Esophagus squamous epithelium (tissue), 5 donors: ENCODE data around the gene LGI4. TPM values are rescaled to one million over a fixed set of nuclear protein-coding genes. Genes with fewer than 3 reads are reported as not detected.
"Not testable (repeated sequence)": the region's sequence is repeated elsewhere in the genome, so short reads cannot be mapped to it uniquely, and the experiment has no call there.

ENCODE experiments used
- DNase-seq: peaks from one replicate; lab custom pipeline; 2025; lab: John Stamatoyannopoulos, UW
- H3K27ac ChIP-seq, 4 donors: fragments of 200-600 bp; sonication (generic); one replicate each; pipeline ENCODE4 v1.5.1; 2016 to 2019; ENCODE audit warnings: mild to moderate bottlenecking in 1 of 4
- H3K27me3 ChIP-seq, 4 donors: fragments of 200-600 bp; sonication (generic); 1 replicate in 3 of 4; 2 replicates in 1 of 4; pipeline versions ENCODE4 v1.5.1 to v1.6.0; 2017 to 2021; ENCODE audit warnings: antibody characterized with exemption in 1 of 4
- H3K36me3 ChIP-seq, 3 donors: fragments of 200-600 bp; sonication (generic); one replicate each; pipeline ENCODE4 v1.5.1; 2016 to 2019
- H3K4me1 ChIP-seq, 3 donors: fragments of 200-600 bp; sonication (generic); one replicate each; pipeline ENCODE4 v1.5.1; 2017 to 2019
- H3K4me3 ChIP-seq, 4 donors: fragments of 200-600 bp; sonication (generic); 1 replicate in 3 of 4; 2 replicates in 1 of 4; pipeline ENCODE4 v1.5.1; 2016 to 2019; ENCODE audit warnings: mild to moderate bottlenecking in 2 of 4, moderate library complexity in 1 of 4
- H3K9me3 ChIP-seq, 3 donors: fragments of 200-600 bp; sonication (generic); one replicate each; pipeline ENCODE4 v1.5.1; 2016 to 2019
- CTCF ChIP-seq, 6 experiments: fragments of 450-650 bp in 4 of 6; fragments of 200-600 bp in 2 of 6; sonication (generic) in 2 of 6; IDR thresholded peaks; one replicate each; pipeline ENCODE4 v1.5.1; 2016 to 2019; ENCODE audit warnings: antibody characterized with exemption in 6 of 6, mild to moderate bottlenecking in 4 of 6, moderate library complexity in 4 of 6
- POLR2A ChIP-seq, 4 donors: fragments of 450-650 bp; IDR thresholded peaks; one replicate each; pipeline ENCODE4 v1.6.1; 2017; ENCODE audit warnings: antibody characterized with exemption in 4 of 4, mild to moderate bottlenecking in 4 of 4, moderate library complexity in 3 of 4
- WGBS, 2 donors: methylation state at CpG; one replicate each; pipeline ENCODE4 v1.1.5; 2018; 5-methylcytosine and 5-hydroxymethylcytosine counted together
- intact Hi-C: fragments of 100-400 bp; cut with DNase I; formaldehyde crosslinking; loops from one replicate; pipeline ENCODE4 v1.15.0; 2022
- total RNA-seq, 4 donors: library from RNA; depleted of rRNA; stranded (reverse); fragments of >200 nt; gene quantifications; one replicate each; pipeline ENCODE4 v1.1.0, GENCODE V29; 2016
- donor health status: DM: yes; HTN: yes; CAD: no.

LGI4 gene
- total RNA-seq, 4 donors from 2014 or later, result 1.3 to 8.2 (median 1.6) TPM

GRCh38 chr19:35132254-35132653 is 2.6 kb downstream of the LGI4 start:
- intact Hi-C loops, result no loop called here
- no peaks in the 10 kb centered on the region for H3K27me3 ChIP-seq

GRCh38 chr19:35130761-35131720 is 3.8 kb downstream of the LGI4 start:
- no peaks in the 10 kb centered on the region for H3K27me3 ChIP-seq
- no peak for DNase-seq
- H3K36me3 ChIP-seq, result no peaks in the 10 kb centered on the region
- H3K4me3 ChIP-seq, result peak overlapping the region in 1 of 4 donors; percentile 4
- no peak overlapping the region for H3K27ac ChIP-seq
- intact Hi-C loops, result no loop called here
- WGBS, 2 donors, result 69 to 72% methylated on average over 9 to 17 of the region's 31 CpGs
- H3K4me1 ChIP-seq, result peaks cover 3 to 37% (median 15%) of the 10 kb centered on the region in 3 donors
- H3K9me3 ChIP-seq, result no peaks in the 10 kb centered on the region
- no peak for TF ChIP-seq CTCF (IDR thresholded peaks at IDR 0.05)
- no peak for TF ChIP-seq POLR2A (IDR thresholded peaks at IDR 0.05)

More at GRCh38 chr19:35132254-35132653, 2.6 kb downstream of the LGI4 start:
- no peak for DNase-seq
- TF ChIP-seq CTCF (IDR thresholded peaks at IDR 0.05), result no peak
- TF ChIP-seq POLR2A (IDR thresholded peaks at IDR 0.05), result no peak
- no peak overlapping the region for H3K4me3 ChIP-seq
- H3K36me3 ChIP-seq, result no peaks in the 10 kb centered on the region
- no peak overlapping the region for H3K27ac ChIP-seq
- H3K9me3 ChIP-seq, result no peaks in the 10 kb centered on the region
- H3K4me1 ChIP-seq, result peaks cover 0 to 37% (median 16%) of the 10 kb centered on the region in 3 donors

- intact Hi-C loops, result not testable (repeated sequence)
- peaks cover 13 to 38% (median 27%) of the 10 kb centered on the region in 3 donors for H3K4me1 ChIP-seq
Observed at GRCh38 chr19:35129724-35130274, 5.1 kb downstream of the LGI4 start.

GRCh38 chr19:35128398-35129057 is 6.3 kb downstream of the LGI4 start:
- peaks cover 23 to 50% (median 37%) of the 10 kb centered on the region in 3 donors for H3K4me1 ChIP-seq
- intact Hi-C loops, result no loop called here
- no peaks in the 10 kb centered on the region for H3K9me3 ChIP-seq
- no peaks in the 10 kb centered on the region for H3K36me3 ChIP-seq
- TF ChIP-seq POLR2A (IDR thresholded peaks at IDR 0.05), result no peak
- no peak for TF ChIP-seq CTCF (IDR thresholded peaks at IDR 0.05)
- no peaks in the 10 kb centered on the region for H3K27me3 ChIP-seq
- DNase-seq, result no peak
- H3K4me3 ChIP-seq, result no peak overlapping the region
- peak overlapping the region in 2 of 4 donors; percentile 64 to 93 for H3K27ac ChIP-seq
- WGBS, 2 donors, result 82 to 91% methylated on average over 8 to 9 of the region's 9 CpGs

More at GRCh38 chr19:35129724-35130274, 5.1 kb downstream of the LGI4 start:
- H3K4me3 ChIP-seq, H3K27me3 ChIP-seq, H3K36me3 ChIP-seq, H3K9me3 ChIP-seq, H3K27ac ChIP-seq, DNase-seq: not testable (repeated sequence)
- 69 to 73% methylated on average over 14 of the region's 14 CpGs for WGBS, 2 donors

- intact Hi-C loops, result no loop called here
- peak overlapping the region; percentile 25 to 93 (median 78) for H3K27ac ChIP-seq
- H3K4me1 ChIP-seq, result peaks cover 29 to 57% (median 43%) of the 10 kb centered on the region in 3 donors
Observed at GRCh38 chr19:35127871-35128270, 7.0 kb downstream of the LGI4 start.

More at GRCh38 chr19:35127871-35128270, 7.0 kb downstream of the LGI4 start:
- TF ChIP-seq CTCF (IDR thresholded peaks at IDR 0.05) (no peak), POLR2A (IDR thresholded peaks at IDR 0.05) (no peak)
- Histone ChIP-seq H3K36me3 (no peaks in the 10 kb centered on the region), H3K27me3 (no peaks in the 10 kb centered on the region), H3K9me3 (no peaks in the 10 kb centered on the region), H3K4me3 (no peak overlapping the region)
- no peak for DNase-seq
- 35 to 54% methylated on average over 7 of the region's 7 CpGs for WGBS, 2 donors
